OCI-LY7 (cell line): Measurements from ENCODE around the gene IRGC. TPM values are rescaled to one million over a fixed set of nuclear protein-coding genes. Genes with fewer than 3 reads are reported as not detected.

Source experiments
- BruUV-seq: library from RNA; stranded (reverse); fragments of 400-500 nt; replicated peaks from 2 replicates; lab custom pipeline; 2021; lab: Mats Ljungman, UMichigan
- CTCF ChIA-PET: fragments of 300-600 bp; sonication (Branson Sonifier 250); formaldehyde crosslinking; loops from one replicate; lab custom pipeline; 2022; ENCODE audit warnings: antibody characterized with exemption; ENCODE audit not compliant: unreplicated experiment; lab: Charles Lee
- POLR2A ChIA-PET: fragments of 300-600 bp; sonication (Branson Sonifier 250); formaldehyde crosslinking; loops from one replicate; lab custom pipeline; 2022; ENCODE audit warnings: antibody characterized with exemption; lab: Charles Lee
- DNase-seq: peaks from one replicate; pipeline ENCODE4 v3.0.0-alpha.2; 2015; ENCODE audit warnings: low spot score
- H2AFZ ChIP-seq: fragments of 200-600 bp; sonication (generic), shearing (Covaris generic); 2 replicates; pipeline ENCODE4 v1.6.1; 2014; ENCODE audit warnings: mild to moderate bottlenecking, antibody characterized with exemption, low read length, moderate library complexity
- H3K27ac ChIP-seq: fragments of 200-600 bp; sonication (generic); 2 replicates; pipeline ENCODE4 v1.5.1; 2014; ENCODE audit warnings: mixed run types, low read depth, mild to moderate bottlenecking, moderate library complexity, low read length, inconsistent platforms; ENCODE audit not compliant: poor library complexity, severe bottlenecking
- H3K36me3 ChIP-seq: fragments of 200-600 bp; sonication (generic); 2 replicates; pipeline ENCODE4 v1.6.1; 2014; ENCODE audit warnings: mild to moderate bottlenecking, antibody characterized with exemption, low read length, moderate library complexity, mixed read lengths; ENCODE audit not compliant: insufficient read depth
- H3K4me1 ChIP-seq: fragments of 200-600 bp; sonication (generic); 2 replicates; pipeline ENCODE4 v1.5.1; 2014; ENCODE audit warnings: mild to moderate bottlenecking, low read length; ENCODE audit not compliant: insufficient read depth, poor library complexity, severe bottlenecking
- H3K4me2 ChIP-seq: fragments of 200-600 bp; sonication (generic); 2 replicates; pipeline ENCODE4 v1.6.1; 2014; ENCODE audit warnings: mild to moderate bottlenecking, low read length
- H3K4me3 ChIP-seq: fragments of 200-600 bp; sonication (generic); 2 replicates; pipeline ENCODE4 v1.5.1; 2014; ENCODE audit warnings: mild to moderate bottlenecking, low read depth, low read length; ENCODE audit not compliant: poor library complexity, severe bottlenecking
- H3K79me2 ChIP-seq: fragments of 200-600 bp; sonication (generic); 2 replicates; pipeline ENCODE4 v1.6.1; 2016; ENCODE audit warnings: low read depth, mild to moderate bottlenecking, low read length, moderate library complexity, mixed read lengths; ENCODE audit not compliant: insufficient read depth
- H3K9me2 ChIP-seq: fragments of 200-600 bp; sonication (generic); 2 replicates; pipeline ENCODE4 v1.6.1; 2016; ENCODE audit warnings: mild to moderate bottlenecking, low read length, mixed read lengths; ENCODE audit not compliant: insufficient read depth
- H3K9me3 ChIP-seq: fragments of 200-600 bp; sonication (generic); 2 replicates; pipeline ENCODE4 v1.6.1; 2014; ENCODE audit warnings: mild to moderate bottlenecking, mixed run types, low read length, mixed read lengths
- H4K20me1 ChIP-seq: fragments of 200-600 bp; sonication (generic); 2 replicates; pipeline ENCODE4 v1.6.1; 2014; ENCODE audit warnings: mild to moderate bottlenecking, antibody characterized with exemption, low read length, moderate library complexity, mixed read lengths; ENCODE audit not compliant: insufficient read depth
- EZH2phosphoT487 ChIP-seq: fragments of 200-600 bp; sonication (generic); IDR thresholded peaks from 2 replicates; pipeline ENCODE4 v1.6.1; 2018; ENCODE audit warnings: low read depth, borderline replicate concordance, mild to moderate bottlenecking, mixed run types, antibody characterized with exemption, low read length, moderate library complexity, mixed read lengths
- intact Hi-C: fragments of 100-400 bp; cut with micrococcal nuclease; formaldehyde crosslinking; loops from one replicate; pipeline ENCODE4 v1.10.0; 2022; ENCODE audit not compliant: unreplicated experiment
- total RNA-seq, 2 experiments: library from RNA; depleted of rRNA in 1 of 2; stranded (reverse); fragments of >200 nt in 1 of 2; shearing (Covaris generic) in 1 of 2; gene quantifications; 2 replicates each; pipeline ENCODE4 v1.2.3, GENCODE V29; 2014 to 2022
- TF ChIP-seq, protein P1 (sequence below): fragments of 200-600 bp; sonication (generic); conservative IDR thresholded peaks from 2 replicates; pipeline ENCODE4 v1.5.1; 2014; ENCODE audit warnings: mild to moderate bottlenecking, antibody characterized with exemption, low read length, moderate library complexity, mixed read lengths

IRGC gene
- total RNA-seq, 2 experiments from 2014 or later, result not detected

GRCh38 chr19:43687660-43687997, 28.2 kb upstream of the IRGC start:
- H3K79me2 ChIP-seq, result no peaks in the 10 kb centered on the region
- no peak for DNase-seq
- intact Hi-C loops, result no loop called here
- POLR2A ChIA-PET, result interaction anchor here (0.6 kb wide), 1 partner anchor 10 kb away, joined by 3 read pairs; no protein-coding TSS in a partner anchor
- no peaks in the 10 kb centered on the region for H3K4me1 ChIP-seq
- no peak overlapping the region for H3K27ac ChIP-seq
- no peaks in the 10 kb centered on the region for H3K36me3 ChIP-seq
- no peak for TF ChIP-seq EZH2phosphoT487
- TF ChIP-seq, protein P1, sequence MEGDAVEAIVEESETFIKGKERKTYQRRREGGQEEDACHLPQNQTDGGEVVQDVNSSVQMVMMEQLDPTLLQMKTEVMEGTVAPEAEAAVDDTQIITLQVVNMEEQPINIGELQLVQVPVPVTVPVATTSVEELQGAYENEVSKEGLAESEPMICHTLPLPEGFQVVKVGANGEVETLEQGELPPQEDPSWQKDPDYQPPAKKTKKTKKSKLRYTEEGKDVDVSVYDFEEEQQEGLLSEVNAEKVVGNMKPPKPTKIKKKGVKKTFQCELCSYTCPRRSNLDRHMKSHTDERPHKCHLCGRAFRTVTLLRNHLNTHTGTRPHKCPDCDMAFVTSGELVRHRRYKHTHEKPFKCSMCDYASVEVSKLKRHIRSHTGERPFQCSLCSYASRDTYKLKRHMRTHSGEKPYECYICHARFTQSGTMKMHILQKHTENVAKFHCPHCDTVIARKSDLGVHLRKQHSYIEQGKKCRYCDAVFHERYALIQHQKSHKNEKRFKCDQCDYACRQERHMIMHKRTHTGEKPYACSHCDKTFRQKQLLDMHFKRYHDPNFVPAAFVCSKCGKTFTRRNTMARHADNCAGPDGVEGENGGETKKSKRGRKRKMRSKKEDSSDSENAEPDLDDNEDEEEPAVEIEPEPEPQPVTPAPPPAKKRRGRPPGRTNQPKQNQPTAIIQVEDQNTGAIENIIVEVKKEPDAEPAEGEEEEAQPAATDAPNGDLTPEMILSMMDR, result no peak
- H4K20me1 ChIP-seq, result no peaks in the 10 kb centered on the region
- BruUV-seq, result no TSS peak
- H3K9me2 ChIP-seq, result no peaks in the 10 kb centered on the region
- no peak overlapping the region for H3K4me3 ChIP-seq
- H3K4me2 ChIP-seq, result no peak overlapping the region
- no peak overlapping the region for H2AFZ ChIP-seq
- no peaks in the 10 kb centered on the region for H3K9me3 ChIP-seq
- CTCF ChIA-PET, result no interaction called here

DNA sequence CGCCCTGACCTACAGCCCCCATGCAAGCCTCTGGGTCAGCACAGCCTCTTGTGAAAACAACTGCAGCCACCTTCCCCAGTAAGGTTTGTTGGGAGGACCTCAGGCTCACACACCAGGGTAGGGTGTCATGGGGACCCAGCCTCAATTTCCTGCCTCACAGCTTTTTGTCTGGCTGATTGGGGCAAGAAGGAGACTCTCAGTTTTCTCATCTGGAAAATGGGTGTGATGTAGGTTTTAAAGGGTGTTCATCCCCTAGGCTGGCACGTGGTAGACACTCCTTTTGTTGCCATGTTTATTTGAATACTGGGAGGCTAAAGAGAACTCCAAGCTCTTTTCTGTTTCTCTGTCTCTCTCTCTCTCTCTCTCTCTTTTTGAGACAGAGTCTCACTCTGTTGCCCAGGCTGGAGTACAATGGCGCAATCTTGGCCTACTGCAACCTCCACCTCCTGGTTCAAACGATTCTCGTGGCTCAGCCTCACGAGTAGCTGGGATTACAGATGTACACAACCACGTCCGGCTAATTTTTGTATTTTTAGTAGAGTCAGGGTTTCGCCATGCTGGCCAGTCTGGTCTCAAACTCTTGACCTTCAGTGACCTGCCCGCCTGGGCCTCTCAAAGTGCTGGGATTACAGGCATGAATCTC, 27.7 kb upstream of the IRGC start:
- no peak overlapping the region for H2AFZ ChIP-seq
- intact Hi-C loops, result no loop called here
- no peak overlapping the region for H3K4me3 ChIP-seq
- no TSS peak for BruUV-seq
- H3K4me2 ChIP-seq, result no peak overlapping the region
- no peak overlapping the region for H3K27ac ChIP-seq
- H4K20me1 ChIP-seq, result no peaks in the 10 kb centered on the region
- CTCF ChIA-PET, result no interaction called here
- no peaks in the 10 kb centered on the region for H3K9me2 ChIP-seq
- TF ChIP-seq, protein P1, result no peak
- no peak for TF ChIP-seq EZH2phosphoT487
- no peaks in the 10 kb centered on the region for H3K4me1 ChIP-seq
- no peak for DNase-seq
- no peaks in the 10 kb centered on the region for H3K9me3 ChIP-seq
- H3K79me2 ChIP-seq, result no peaks in the 10 kb centered on the region
- POLR2A ChIA-PET, result interaction anchor here (0.6 kb wide), 1 partner anchor 11 kb away, joined by 3 read pairs; no protein-coding TSS in a partner anchor
- no peaks in the 10 kb centered on the region for H3K36me3 ChIP-seq

DNA sequence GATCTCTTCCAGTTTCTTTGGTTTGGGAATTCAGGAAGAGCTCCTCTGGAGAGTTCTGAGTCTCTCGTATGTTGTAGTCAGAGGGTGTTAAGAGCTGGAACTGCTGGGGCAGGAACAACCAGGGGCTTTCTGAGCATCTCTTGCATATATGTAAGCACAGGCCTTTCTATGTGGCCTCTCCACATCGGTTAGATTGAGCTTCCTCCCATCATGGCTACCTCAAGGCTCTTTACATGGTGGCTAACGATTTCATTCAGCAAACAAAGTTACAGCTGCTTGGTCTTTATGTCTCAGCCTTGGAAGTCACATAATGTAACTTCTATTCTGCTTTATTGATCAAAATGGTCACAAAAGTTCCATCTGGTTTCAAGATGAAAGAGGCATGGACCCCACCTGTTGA, 25.4 kb upstream of the IRGC start:
- Histone ChIP-seq H4K20me1 (no peaks in the 10 kb centered on the region), H3K27ac (no peak overlapping the region), H3K4me3 (no peak overlapping the region), H3K9me3 (no peaks in the 10 kb centered on the region), H3K36me3 (no peaks in the 10 kb centered on the region), H2AFZ (no peak overlapping the region), H3K79me2 (no peaks in the 10 kb centered on the region), H3K9me2 (no peaks in the 10 kb centered on the region), H3K4me1 (no peaks in the 10 kb centered on the region), H3K4me2 (no peak overlapping the region)
- DNase-seq, result no peak
- BruUV-seq, result no TSS peak
- intact Hi-C loops, result no loop called here
- TF ChIP-seq, protein P1, result no peak
- TF ChIP-seq EZH2phosphoT487, result no peak
- CTCF ChIA-PET, result no interaction called here
- POLR2A ChIA-PET, result no interaction called here
